MM.1S (cell line): Measurements from ENCODE around the gene RACGAP1.
A peak's percentile ranks its signal among the peaks of the same experiment; 100 is the strongest.

Experiments used
- DNase-seq: peaks from one replicate; pipeline ENCODE4 v3.0.0-alpha.2; 2015
- H2AFZ ChIP-seq: fragments of 300-600 bp; sonication (generic); 2 replicates; pipeline ENCODE4 v1.6.0; 2016; ENCODE audit warnings: antibody characterized with exemption, low read length
- H3F3A ChIP-seq: fragments of 300-600 bp; sonication (generic); 2 replicates; pipeline ENCODE4 v1.6.1; 2016; ENCODE audit warnings: mild to moderate bottlenecking, antibody characterized with exemption, low read length, moderate library complexity, mixed read lengths; ENCODE audit not compliant: insufficient read depth
- H3K27ac ChIP-seq: fragments of 300-600 bp; sonication (generic); 2 replicates; pipeline ENCODE4 v1.5.1; 2016; ENCODE audit warnings: mild to moderate bottlenecking, low read length
- H3K27me3 ChIP-seq: fragments of 300-600 bp; sonication (generic); replicated peaks from 2 replicates; pipeline ENCODE4 v1.6.0; 2016; ENCODE audit warnings: low read length; ENCODE audit not compliant: insufficient read depth
- H3K36me3 ChIP-seq: fragments of 300-600 bp; sonication (generic); replicated peaks from 2 replicates; pipeline ENCODE4 v1.6.1; 2016; ENCODE audit warnings: mild to moderate bottlenecking, low read length, mixed read lengths; ENCODE audit not compliant: insufficient read depth
- H3K4me1 ChIP-seq: fragments of 300-600 bp; sonication (generic); 2 replicates; pipeline ENCODE4 v1.6.1; 2016; ENCODE audit warnings: low read length, mixed read lengths
- H3K4me2 ChIP-seq: fragments of 300-600 bp; sonication (generic); 2 replicates; pipeline ENCODE4 v1.6.0; 2016; ENCODE audit warnings: low read depth, low read length
- H3K4me3 ChIP-seq: fragments of 300-600 bp; sonication (generic); 2 replicates; pipeline ENCODE4 v1.5.1; 2016; ENCODE audit warnings: low read length, mixed read lengths
- H3K79me2 ChIP-seq: fragments of 300-600 bp; sonication (generic); 2 replicates; pipeline ENCODE4 v1.6.1; 2016; ENCODE audit warnings: mixed run types, low read length, mixed read lengths
- H3K9ac ChIP-seq: fragments of 300-600 bp; sonication (generic); 2 replicates; pipeline ENCODE4 v1.6.1; 2016; ENCODE audit warnings: low read length, mixed read lengths
- H3K9me2 ChIP-seq: fragments of 300-600 bp; sonication (generic); replicated peaks from 2 replicates; pipeline ENCODE4 v1.6.1; 2016; ENCODE audit warnings: mild to moderate bottlenecking, low read length, mixed read lengths; ENCODE audit not compliant: insufficient read depth
- H3K9me3 ChIP-seq: fragments of 300-600 bp; sonication (generic); replicated peaks from 2 replicates; pipeline ENCODE4 v1.6.1; 2016; ENCODE audit warnings: mild to moderate bottlenecking, low read length, mixed read lengths; ENCODE audit not compliant: insufficient read depth
- H4K20me1 ChIP-seq: fragments of 300-600 bp; sonication (generic); 2 replicates; pipeline ENCODE4 v1.6.1; 2016; ENCODE audit warnings: mild to moderate bottlenecking, low read length, moderate library complexity, mixed read lengths; ENCODE audit not compliant: insufficient read depth
- EZH2 ChIP-seq: fragments of 300-600 bp; sonication (generic); optimal IDR thresholded peaks from 2 replicates; pipeline ENCODE3; 2017; ENCODE audit warnings: low read depth, mild to moderate bottlenecking, antibody characterized with exemption, low read length, mixed read lengths
- EZH2phosphoT487 ChIP-seq: fragments of 300-600 bp; sonication (generic); IDR thresholded peaks from 2 replicates; pipeline ENCODE4 v1.6.1; 2018; ENCODE audit warnings: antibody characterized with exemption, low read length
- TF ChIP-seq, protein P1 (sequence below): fragments of 300-600 bp; sonication (generic); IDR thresholded peaks from 2 replicates; pipeline ENCODE4 v1.5.1; 2016; ENCODE audit warnings: antibody characterized with exemption, low read length, mixed read lengths

RACGAP1 gene

GRCh38 chr12:49969027-49969426 is 56.3 kb downstream of the RACGAP1 start:
- no peaks in the 10 kb centered on the region for H3F3A ChIP-seq
- no peaks in the 10 kb centered on the region for H4K20me1 ChIP-seq
- no peaks in the 10 kb centered on the region for H3K9me3 ChIP-seq
- H3K4me2 ChIP-seq, result no peak overlapping the region
- H3K27me3 ChIP-seq, result peaks cover 72% of the 10 kb centered on the region
- H3K4me3 ChIP-seq, result no peak overlapping the region
- TF ChIP-seq, protein P1, sequence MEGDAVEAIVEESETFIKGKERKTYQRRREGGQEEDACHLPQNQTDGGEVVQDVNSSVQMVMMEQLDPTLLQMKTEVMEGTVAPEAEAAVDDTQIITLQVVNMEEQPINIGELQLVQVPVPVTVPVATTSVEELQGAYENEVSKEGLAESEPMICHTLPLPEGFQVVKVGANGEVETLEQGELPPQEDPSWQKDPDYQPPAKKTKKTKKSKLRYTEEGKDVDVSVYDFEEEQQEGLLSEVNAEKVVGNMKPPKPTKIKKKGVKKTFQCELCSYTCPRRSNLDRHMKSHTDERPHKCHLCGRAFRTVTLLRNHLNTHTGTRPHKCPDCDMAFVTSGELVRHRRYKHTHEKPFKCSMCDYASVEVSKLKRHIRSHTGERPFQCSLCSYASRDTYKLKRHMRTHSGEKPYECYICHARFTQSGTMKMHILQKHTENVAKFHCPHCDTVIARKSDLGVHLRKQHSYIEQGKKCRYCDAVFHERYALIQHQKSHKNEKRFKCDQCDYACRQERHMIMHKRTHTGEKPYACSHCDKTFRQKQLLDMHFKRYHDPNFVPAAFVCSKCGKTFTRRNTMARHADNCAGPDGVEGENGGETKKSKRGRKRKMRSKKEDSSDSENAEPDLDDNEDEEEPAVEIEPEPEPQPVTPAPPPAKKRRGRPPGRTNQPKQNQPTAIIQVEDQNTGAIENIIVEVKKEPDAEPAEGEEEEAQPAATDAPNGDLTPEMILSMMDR, result no peak
- TF ChIP-seq EZH2phosphoT487, result no peak
- TF ChIP-seq EZH2, result no peak
- no peak overlapping the region for H3K9ac ChIP-seq
- no peaks in the 10 kb centered on the region for H3K9me2 ChIP-seq
- no peaks in the 10 kb centered on the region for H3K4me1 ChIP-seq
- DNase-seq, result no peak
- no peaks in the 10 kb centered on the region for H3K36me3 ChIP-seq
- no peaks in the 10 kb centered on the region for H3K79me2 ChIP-seq
- no peak overlapping the region for H2AFZ ChIP-seq
- no peak overlapping the region for H3K27ac ChIP-seq

- H3K4me1 ChIP-seq, result no peaks in the 10 kb centered on the region
- H3K79me2 ChIP-seq, result no peaks in the 10 kb centered on the region
- no peak overlapping the region for H3K9ac ChIP-seq
- H3K27ac ChIP-seq, result no peak overlapping the region
- no peaks in the 10 kb centered on the region for H3K9me3 ChIP-seq
- H3K4me2 ChIP-seq, result no peak overlapping the region
- no peaks in the 10 kb centered on the region for H3K36me3 ChIP-seq
- no peak overlapping the region for H3K4me3 ChIP-seq
- no peak for DNase-seq
- TF ChIP-seq, protein P1, result no peak
- TF ChIP-seq EZH2, result no peak
- no peak for TF ChIP-seq EZH2phosphoT487
- no peaks in the 10 kb centered on the region for H4K20me1 ChIP-seq
- no peaks in the 10 kb centered on the region for H3K9me2 ChIP-seq
- H2AFZ ChIP-seq, result no peak overlapping the region
- H3F3A ChIP-seq, result no peaks in the 10 kb centered on the region
- peaks cover 78% of the 10 kb centered on the region for H3K27me3 ChIP-seq
These were observed 56.8 kb downstream of the RACGAP1 start for GRCh38 chr12:49968471-49968870.

DNA sequence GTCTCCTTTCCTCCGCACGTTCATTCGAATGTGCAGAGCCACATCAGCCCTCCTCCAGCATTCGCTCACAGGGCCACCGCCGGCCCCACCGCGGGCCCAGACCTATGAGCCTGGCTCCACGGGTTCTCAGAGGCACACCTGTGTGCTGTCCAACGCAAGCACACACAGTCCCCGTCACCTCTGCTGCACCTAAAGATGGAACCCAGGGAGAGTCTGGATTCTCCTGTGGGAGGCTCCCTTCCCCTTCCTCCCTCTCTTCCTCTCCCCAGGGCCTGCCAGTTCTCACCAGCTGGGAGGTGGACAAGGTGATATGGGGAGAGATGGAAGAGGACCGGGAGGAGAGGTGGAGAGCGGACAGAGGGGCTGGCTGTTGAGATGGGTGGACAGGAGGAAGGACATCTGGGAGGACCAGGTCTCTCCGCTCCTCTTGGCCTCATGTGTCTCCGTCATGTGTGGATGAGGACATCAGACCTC is 57.5 kb downstream of the RACGAP1 start:
- Histone ChIP-seq H3K36me3 (no peaks in the 10 kb centered on the region), H3K4me1 (no peaks in the 10 kb centered on the region), H3K4me2 (peak overlapping the region; percentile 99), H3K9me3 (no peaks in the 10 kb centered on the region), H3K27ac (no peak overlapping the region), H3K4me3 (peak overlapping the region; percentile 57), H3K9me2 (no peaks in the 10 kb centered on the region), H2AFZ (peak overlapping the region; percentile 93), H3K9ac (no peak overlapping the region), H3F3A (no peaks in the 10 kb centered on the region), H4K20me1 (no peaks in the 10 kb centered on the region), H3K79me2 (no peaks in the 10 kb centered on the region), H3K27me3 (peaks cover 85% of the 10 kb centered on the region)
- DNase-seq, result no peak
- TF ChIP-seq EZH2, result no peak
- TF ChIP-seq, protein P1, result no peak
- no peak for TF ChIP-seq EZH2phosphoT487
